Measurements from ENCODE around the gene DBP.

The DBP gene

GRCh38 chr19:48646001-48646721 lies 9.0 kb upstream of the DBP start, which contains the start of gene CA11 (continued):
- TF ChIP-seq ZSCAN18 (tag by site-specific recombination; IDR thresholded peaks at IDR 0.05): 0 out of 2 replicates have a peak, but pooled peaks have one; percentile 13
- TF ChIP-seq ZFP3 (tag by site-specific recombination; IDR thresholded peaks at IDR 0.05; ENCODE audit: low read depth): no peak
- TF ChIP-seq, protein P1, sequence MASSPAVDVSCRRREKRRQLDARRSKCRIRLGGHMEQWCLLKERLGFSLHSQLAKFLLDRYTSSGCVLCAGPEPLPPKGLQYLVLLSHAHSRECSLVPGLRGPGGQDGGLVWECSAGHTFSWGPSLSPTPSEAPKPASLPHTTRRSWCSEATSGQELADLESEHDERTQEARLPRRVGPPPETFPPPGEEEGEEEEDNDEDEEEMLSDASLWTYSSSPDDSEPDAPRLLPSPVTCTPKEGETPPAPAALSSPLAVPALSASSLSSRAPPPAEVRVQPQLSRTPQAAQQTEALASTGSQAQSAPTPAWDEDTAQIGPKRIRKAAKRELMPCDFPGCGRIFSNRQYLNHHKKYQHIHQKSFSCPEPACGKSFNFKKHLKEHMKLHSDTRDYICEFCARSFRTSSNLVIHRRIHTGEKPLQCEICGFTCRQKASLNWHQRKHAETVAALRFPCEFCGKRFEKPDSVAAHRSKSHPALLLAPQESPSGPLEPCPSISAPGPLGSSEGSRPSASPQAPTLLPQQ (tag by site-specific recombination; IDR thresholded peaks at IDR 0.05): peak; percentile 76
- peak; percentile 64; the same call in 1 of the 2 replicates for TF ChIP-seq ZNF629 (tag by site-specific recombination; IDR thresholded peaks at IDR 0.05)
- TF ChIP-seq ZNF777 (tag by site-specific recombination; IDR thresholded peaks at IDR 0.05; ENCODE audit: borderline replicate concordance): no peak; the same call in 1 of the 2 replicates
- peak; percentile 48; the same call in 1 of the 2 replicates for TF ChIP-seq ZNF423 (tag by site-specific recombination; IDR thresholded peaks at IDR 0.05)
- peak; percentile 7; the same call in 1 of the 2 replicates for TF ChIP-seq ZNF10 (tag by site-specific recombination; IDR thresholded peaks at IDR 0.05)
- TF ChIP-seq ZNF404 (tag by site-specific recombination; IDR thresholded peaks at IDR 0.05): no peak
- TF ChIP-seq ZNF776 (tag by site-specific recombination; IDR thresholded peaks at IDR 0.05; ENCODE audit: borderline replicate concordance): no peak
- TF ChIP-seq PRDM6 (tag by site-specific recombination; IDR thresholded peaks at IDR 0.05): no peak
- no peak for TF ChIP-seq ZNF132 (tag by site-specific recombination; IDR thresholded peaks at IDR 0.05; ENCODE audit: borderline replicate concordance)
- no peak for TF ChIP-seq SALL2 (tag by site-specific recombination; IDR thresholded peaks at IDR 0.05; ENCODE audit: borderline replicate concordance)
- TF ChIP-seq ZNF530 (tag by site-specific recombination; IDR thresholded peaks at IDR 0.05; ENCODE audit: low read depth): no peak
- no peak for TF ChIP-seq ZNF529 (tag by site-specific recombination; IDR thresholded peaks at IDR 0.05; ENCODE audit: insufficient replicate concordance)
- peak; percentile 23 for TF ChIP-seq ZBTB26 (tag by site-specific recombination; optimal IDR thresholded peaks at IDR 0.05)
- peak; percentile 24; the same call in 1 of the 2 replicates for TF ChIP-seq ZNF610 (tag by site-specific recombination; IDR thresholded peaks at IDR 0.05; ENCODE audit: borderline replicate concordance)
- no peak; the same call in 1 of the 2 replicates for TF ChIP-seq ZNF792 (tag by site-specific recombination; IDR thresholded peaks at IDR 0.05)
- TF ChIP-seq ZNF514 (tag by site-specific recombination; IDR thresholded peaks at IDR 0.05): no peak
- no peak for TF ChIP-seq GFI1B (tag by site-specific recombination; IDR thresholded peaks at IDR 0.05)
- TF ChIP-seq, protein P2, sequence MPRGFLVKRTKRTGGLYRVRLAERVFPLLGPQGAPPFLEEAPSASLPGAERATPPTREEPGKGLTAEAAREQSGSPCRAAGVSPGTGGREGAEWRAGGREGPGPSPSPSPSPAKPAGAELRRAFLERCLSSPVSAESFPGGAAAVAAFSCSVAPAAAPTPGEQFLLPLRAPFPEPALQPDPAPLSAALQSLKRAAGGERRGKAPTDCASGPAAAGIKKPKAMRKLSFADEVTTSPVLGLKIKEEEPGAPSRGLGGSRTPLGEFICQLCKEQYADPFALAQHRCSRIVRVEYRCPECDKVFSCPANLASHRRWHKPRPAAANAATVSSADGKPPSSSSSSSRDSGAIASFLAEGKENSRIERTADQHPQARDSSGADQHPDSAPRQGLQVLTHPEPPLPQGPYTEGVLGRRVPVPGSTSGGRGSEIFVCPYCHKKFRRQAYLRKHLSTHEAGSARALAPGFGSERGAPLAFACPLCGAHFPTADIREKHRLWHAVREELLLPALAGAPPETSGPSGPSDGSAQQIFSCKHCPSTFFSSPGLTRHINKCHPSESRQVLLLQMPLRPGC (tag by site-specific recombination; IDR thresholded peaks at IDR 0.05): 0 out of 2 replicates have a peak, but pooled peaks have one; percentile 38
- TF ChIP-seq ZFP41 (tag by site-specific recombination; IDR thresholded peaks at IDR 0.05; ENCODE audit: borderline replicate concordance): no peak
- no peak for TF ChIP-seq ZNF214 (tag by site-specific recombination; IDR thresholded peaks at IDR 0.05; ENCODE audit: borderline replicate concordance)
- no peak for TF ChIP-seq ZNF157 (tag by site-specific recombination; IDR thresholded peaks at IDR 0.05)
- TF ChIP-seq ZNF146 (tag by site-specific recombination; IDR thresholded peaks at IDR 0.05): no peak
- TF ChIP-seq SCRT2 (tag by site-specific recombination; IDR thresholded peaks at IDR 0.05): no peak
- no peak for TF ChIP-seq ZNF211 (tag by site-specific recombination; IDR thresholded peaks at IDR 0.05; ENCODE audit: low read depth)
- no peak for TF ChIP-seq ZNF701 (tag by site-specific recombination; IDR thresholded peaks at IDR 0.05)
- peak; percentile 77 for TF ChIP-seq KLF10 (tag by site-specific recombination; IDR thresholded peaks at IDR 0.05)
- no peak for TF ChIP-seq ZNF623 (tag by site-specific recombination; IDR thresholded peaks at IDR 0.05)
- no peak; the same call in 1 of the 2 replicates for TF ChIP-seq ZNF791 (tag by site-specific recombination; IDR thresholded peaks at IDR 0.05)
- no peak for TF ChIP-seq ZNF138 (tag by site-specific recombination; IDR thresholded peaks at IDR 0.05; ENCODE audit: borderline replicate concordance)
- no peak for TF ChIP-seq ZNF571 (tag by site-specific recombination; IDR thresholded peaks at IDR 0.05)
- TF ChIP-seq ZNF23 (tag by site-specific recombination; IDR thresholded peaks at IDR 0.05; ENCODE audit: borderline replicate concordance): no peak
